NCI-H2029 (cell line): ENCODE results near the gene EN2.

Experiments
- DNase-seq: peaks from one replicate; lab custom pipeline; 2025; lab: John Stamatoyannopoulos, UW

EN2 gene

GRCh38 chr7:155450970-155451801, 6.7 kb upstream of the EN2 start:
- DNase-seq = no peak

GRCh38 chr7:155451840-155452239, 6.1 kb upstream of the EN2 start:
- DNase-seq = no peak

GRCh38 chr7:155452505-155453295, 5.2 kb upstream of the EN2 start:
- DNase-seq = no peak

- DNase-seq = no peak
Measured at GRCh38 chr7:155453296-155454182, 4.4 kb upstream of the EN2 start.

GRCh38 chr7:155454183-155455112, 3.5 kb upstream of the EN2 start:
- DNase-seq = no peak

GRCh38 chr7:155455132-155455693, 2.7 kb upstream of the EN2 start:
- DNase-seq = no peak

- DNase-seq = no peak
Measured at GRCh38 chr7:155455776-155456737, 1.9 kb upstream of the EN2 start.

- DNase-seq = peak; percentile 64
Measured at GRCh38 chr7:155456738-155457543, 988 bp upstream of the EN2 start.

GRCh38 chr7:155457544-155458110, 302 bp upstream of the EN2 start:
- no peak for DNase-seq

- no peak for DNase-seq
Measured at GRCh38 chr7:155458878-155459699, 1.2 kb downstream of the EN2 start.

GRCh38 chr7:155459700-155460461, 2.0 kb downstream of the EN2 start:
- no peak for DNase-seq

- DNase-seq = no peak
Measured at GRCh38 chr7:155460926-155461613, 3.1 kb downstream of the EN2 start.

- no peak for DNase-seq
Measured at GRCh38 chr7:155461631-155462030, 3.7 kb downstream of the EN2 start.

GRCh38 chr7:155462163-155462735, 4.3 kb downstream of the EN2 start:
- DNase-seq = no peak

- no peak for DNase-seq
Measured at GRCh38 chr7:155463114-155463811, 5.3 kb downstream of the EN2 start.
